Muscle layer of duodenum (tissue), 2 donors: ENCODE data around the gene CCNYL1.
"Not testable (repeated sequence)": the region's sequence is repeated elsewhere in the genome, so short reads cannot be mapped to it uniquely, and the experiment has no call there.

Source experiments
- H3K27ac ChIP-seq: one replicate; pipeline ENCODE4 v1.7.0; 2013; ENCODE audit warnings: mild to moderate bottlenecking, low read length
- H3K27me3 ChIP-seq: one replicate; pipeline ENCODE4 v1.7.0; 2013; ENCODE audit warnings: low read depth, mild to moderate bottlenecking, control low read depth, low read length
- H3K36me3 ChIP-seq, 2 donors: one replicate each; pipeline ENCODE4 v1.7.0; 2013; ENCODE audit warnings: low read length in 2 of 2, control low read depth in 1 of 2, mild to moderate bottlenecking in 1 of 2; ENCODE audit not compliant: insufficient read depth in 2 of 2, control insufficient read depth in 1 of 2
- H3K4me1 ChIP-seq, 2 donors: one replicate each; pipeline ENCODE4 v1.7.0; 2013; ENCODE audit warnings: low read length in 2 of 2, mild to moderate bottlenecking in 2 of 2, control low read depth in 1 of 2, moderate library complexity in 1 of 2; ENCODE audit not compliant: insufficient read depth in 2 of 2, control insufficient read depth in 1 of 2
- H3K4me3 ChIP-seq, 2 donors: one replicate each; pipeline ENCODE4 v1.7.0; 2013; ENCODE audit warnings: low read length in 2 of 2, low read depth in 1 of 2, mild to moderate bottlenecking in 1 of 2
- H3K9me3 ChIP-seq, 2 donors: one replicate each; pipeline ENCODE4 v1.7.0; 2013; ENCODE audit warnings: low read length in 2 of 2, control low read depth in 1 of 2, mild to moderate bottlenecking in 1 of 2; ENCODE audit not compliant: control insufficient read depth in 1 of 2
- donor health status: healthy.

Gene CCNYL1

GRCh38 chr2:207724113-207724512 lies 12.7 kb downstream of the CCNYL1 start:
- Histone ChIP-seq H3K4me1 (peaks cover 0 to 3% of the 10 kb centered on the region in 2 donors), H3K36me3 (no peaks in the 10 kb centered on the region), H3K4me3 (no peak overlapping the region), H3K27ac (no peak overlapping the region), H3K27me3 (no peaks in the 10 kb centered on the region), H3K9me3 (no peaks in the 10 kb centered on the region)

GRCh38 chr2:207725873-207726578 lies 14.6 kb downstream of the CCNYL1 start:
- Histone ChIP-seq H3K27ac (no peak overlapping the region), H3K4me1 (peaks cover 0 to 3% of the 10 kb centered on the region in 2 donors), H3K36me3 (no peaks in the 10 kb centered on the region), H3K4me3 (no peak overlapping the region), H3K27me3 (no peaks in the 10 kb centered on the region), H3K9me3 (no peaks in the 10 kb centered on the region)

- H3K4me3 ChIP-seq: no peak overlapping the region
- no peaks in the 10 kb centered on the region for H3K27me3 ChIP-seq
- peaks cover 0 to 3% of the 10 kb centered on the region in 2 donors for H3K4me1 ChIP-seq
- H3K36me3 ChIP-seq: no peaks in the 10 kb centered on the region
- no peaks in the 10 kb centered on the region for H3K9me3 ChIP-seq
- H3K27ac ChIP-seq: no peak overlapping the region
Measured at GRCh38 chr2:207727261-207727660, 15.8 kb downstream of the CCNYL1 start.

GRCh38 chr2:207729465-207729998 lies 18.1 kb downstream of the CCNYL1 start:
- Histone ChIP-seq H3K9me3 (no peaks in the 10 kb centered on the region), H3K4me1 (peaks cover 0 to 3% of the 10 kb centered on the region in 2 donors), H3K36me3 (no peaks in the 10 kb centered on the region), H3K4me3 (no peak overlapping the region), H3K27ac (no peak overlapping the region), H3K27me3 (no peaks in the 10 kb centered on the region)

GRCh38 chr2:207731138-207731537 lies 19.7 kb downstream of the CCNYL1 start:
- Histone ChIP-seq H3K4me3 (no peak overlapping the region), H3K27me3 (no peaks in the 10 kb centered on the region), H3K4me1 (peaks cover 0 to 3% of the 10 kb centered on the region in 2 donors), H3K27ac (no peak overlapping the region), H3K9me3 (no peaks in the 10 kb centered on the region), H3K36me3 (no peaks in the 10 kb centered on the region)

- H3K4me1 ChIP-seq: no peaks in the 10 kb centered on the region
- no peaks in the 10 kb centered on the region for H3K9me3 ChIP-seq
- H3K4me3 ChIP-seq: no peak overlapping the region
- no peaks in the 10 kb centered on the region for H3K36me3 ChIP-seq
- H3K27ac ChIP-seq: no peak overlapping the region
- no peaks in the 10 kb centered on the region for H3K27me3 ChIP-seq
Measured at GRCh38 chr2:207733597-207734240, 22.3 kb downstream of the CCNYL1 start.

GRCh38 chr2:207734264-207734635 lies 22.8 kb downstream of the CCNYL1 start:
- H3K4me3 ChIP-seq: no peak overlapping the region
- H3K9me3 ChIP-seq: no peaks in the 10 kb centered on the region
- H3K4me1 ChIP-seq: no peaks in the 10 kb centered on the region
- no peaks in the 10 kb centered on the region for H3K36me3 ChIP-seq
- H3K27me3 ChIP-seq: no peaks in the 10 kb centered on the region
- no peak overlapping the region for H3K27ac ChIP-seq

- no peaks in the 10 kb centered on the region for H3K36me3 ChIP-seq
- no peaks in the 10 kb centered on the region for H3K4me1 ChIP-seq
- no peaks in the 10 kb centered on the region for H3K9me3 ChIP-seq
- no peaks in the 10 kb centered on the region for H3K27me3 ChIP-seq
- H3K4me3 ChIP-seq: no peak overlapping the region
- H3K27ac ChIP-seq: no peak overlapping the region
Measured at GRCh38 chr2:207734636-207735512, 23.4 kb downstream of the CCNYL1 start.

- not testable (repeated sequence) for H3K4me1 ChIP-seq, H3K4me3 ChIP-seq, H3K27ac ChIP-seq, H3K36me3 ChIP-seq, H3K27me3 ChIP-seq, H3K9me3 ChIP-seq
Measured at GRCh38 chr2:207735513-207735859, 24.0 kb downstream of the CCNYL1 start.

GRCh38 chr2:207743514-207743913 lies 32.1 kb downstream of the CCNYL1 start:
- H3K27ac ChIP-seq: no peak overlapping the region
- H3K4me3 ChIP-seq: no peak overlapping the region
- no peaks in the 10 kb centered on the region for H3K9me3 ChIP-seq
- peaks cover 11 to 33% of the 10 kb centered on the region in 2 donors for H3K36me3 ChIP-seq
- no peaks in the 10 kb centered on the region for H3K27me3 ChIP-seq
- H3K4me1 ChIP-seq: no peaks in the 10 kb centered on the region

GRCh38 chr2:207744050-207744449 lies 32.6 kb downstream of the CCNYL1 start:
- no peaks in the 10 kb centered on the region for H3K4me1 ChIP-seq
- H3K27me3 ChIP-seq: no peaks in the 10 kb centered on the region
- no peak overlapping the region for H3K4me3 ChIP-seq
- no peaks in the 10 kb centered on the region for H3K9me3 ChIP-seq
- no peak overlapping the region for H3K27ac ChIP-seq
- peaks cover 11 to 33% of the 10 kb centered on the region in 2 donors for H3K36me3 ChIP-seq
